SK-N-MC (cell line): Measurements from ENCODE around the gene DOCK9.

Experiments used
- DNase-seq: peaks from one replicate; pipeline ENCODE4 v3.0.0-alpha.2; 2011; ENCODE audit warnings: low read depth, low spot score
- H3K27ac ChIP-seq: fragments of 200-600 bp; sonication (generic); 2 replicates; pipeline ENCODE4 v1.5.1; 2016; ENCODE audit warnings: mixed run types
- H3K36me3 ChIP-seq: fragments of 200-600 bp; sonication (generic); 2 replicates; pipeline ENCODE4 v1.6.1; 2017; ENCODE audit warnings: antibody characterized with exemption, low read length, mixed read lengths; ENCODE audit not compliant: insufficient read depth
- H3K4me3 ChIP-seq: fragments of 200-600 bp; sonication (generic); 2 replicates; pipeline ENCODE4 v1.5.1; 2016
- H3K9ac ChIP-seq: fragments of 200-600 bp; sonication (generic); 2 replicates; pipeline ENCODE4 v1.8.0; 2017; ENCODE audit warnings: mixed run types, mixed read lengths; ENCODE audit not compliant: insufficient read length
- H3K9me3 ChIP-seq: fragments of 200-600 bp; sonication (generic); 2 replicates; pipeline ENCODE4 v1.6.1; 2017; ENCODE audit warnings: low read depth, mild to moderate bottlenecking, antibody characterized with exemption, low read length, moderate library complexity, mixed read lengths
- EZH2 ChIP-seq: fragments of 200-600 bp; sonication (generic); IDR thresholded peaks from one replicate; pipeline ENCODE4 v1.6.1; 2017; ENCODE audit warnings: antibody characterized with exemption
- FOXP2 ChIP-seq: optimal IDR thresholded peaks from 2 replicates; pipeline ENCODE3; 2011; ENCODE audit warnings: mild to moderate bottlenecking, moderate library complexity; ENCODE audit not compliant: insufficient read depth; ENCODE audit errors: extremely low read length, control extremely low read depth
- POLR2AphosphoS5 ChIP-seq: IDR thresholded peaks from 2 replicates; pipeline ENCODE4 v1.6.1; 2012; ENCODE audit warnings: mild to moderate bottlenecking, low read depth, low read length, borderline replicate concordance

DOCK9 gene

DNA sequence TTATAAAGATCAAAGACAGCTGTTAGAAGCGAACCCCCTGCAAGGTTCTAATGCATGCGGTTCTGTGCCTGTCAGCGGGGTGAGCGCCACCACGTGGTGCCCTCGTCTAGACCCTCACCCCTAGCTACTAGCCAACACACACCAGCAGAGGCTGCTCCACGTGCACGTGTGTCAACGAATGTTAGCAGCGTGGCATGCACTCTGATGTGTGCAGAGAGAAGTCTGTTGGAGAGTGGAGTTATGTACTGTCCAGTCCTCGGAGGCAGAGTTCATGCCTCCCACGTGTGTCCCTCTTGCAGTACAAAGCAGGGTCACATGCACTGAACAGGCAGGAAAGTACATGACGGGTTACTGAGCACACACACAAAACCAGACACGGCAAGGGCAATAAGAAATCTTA, 150.4 kb downstream of the DOCK9 start:
- no peak for DNase-seq
- TF ChIP-seq POLR2AphosphoS5 (no peak), EZH2 (no peak), FOXP2 (no peak)
- no peak overlapping the region for H3K27ac ChIP-seq
- H3K9me3 ChIP-seq, result peaks cover 4% of the 10 kb centered on the region; the same call in 1 of the 2 replicates
- H3K4me3 ChIP-seq, result no peak overlapping the region
- no peak overlapping the region for H3K9ac ChIP-seq
- no peaks in the 10 kb centered on the region for H3K36me3 ChIP-seq

DNA sequence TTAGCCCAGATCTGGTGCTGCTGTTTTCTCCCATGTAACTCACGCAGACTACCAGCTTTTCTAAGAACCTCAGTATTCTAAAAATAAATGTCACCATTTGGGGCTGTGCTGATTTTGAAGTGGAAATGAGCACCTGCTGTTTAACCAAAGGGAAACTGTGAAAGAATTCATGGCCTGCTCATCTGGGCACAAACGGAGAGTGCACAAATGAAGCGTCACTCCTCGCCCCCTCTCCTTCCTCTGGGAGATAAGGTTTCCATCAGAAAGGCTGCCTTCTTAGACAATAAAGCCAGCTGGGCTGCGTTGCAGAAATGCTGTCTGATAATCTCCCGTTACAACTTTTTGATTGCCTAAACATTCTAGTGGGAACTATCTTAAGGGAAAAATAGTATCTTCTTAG, 151.7 kb downstream of the DOCK9 start:
- H3K36me3 ChIP-seq, result no peaks in the 10 kb centered on the region
- no peak overlapping the region for H3K27ac ChIP-seq
- no peak overlapping the region for H3K9ac ChIP-seq
- no peak for DNase-seq
- no peak overlapping the region for H3K4me3 ChIP-seq
- H3K9me3 ChIP-seq, result peaks cover 4% of the 10 kb centered on the region; the same call in 1 of the 2 replicates
- TF ChIP-seq POLR2AphosphoS5 (no peak), FOXP2 (no peak), EZH2 (no peak)

DNA sequence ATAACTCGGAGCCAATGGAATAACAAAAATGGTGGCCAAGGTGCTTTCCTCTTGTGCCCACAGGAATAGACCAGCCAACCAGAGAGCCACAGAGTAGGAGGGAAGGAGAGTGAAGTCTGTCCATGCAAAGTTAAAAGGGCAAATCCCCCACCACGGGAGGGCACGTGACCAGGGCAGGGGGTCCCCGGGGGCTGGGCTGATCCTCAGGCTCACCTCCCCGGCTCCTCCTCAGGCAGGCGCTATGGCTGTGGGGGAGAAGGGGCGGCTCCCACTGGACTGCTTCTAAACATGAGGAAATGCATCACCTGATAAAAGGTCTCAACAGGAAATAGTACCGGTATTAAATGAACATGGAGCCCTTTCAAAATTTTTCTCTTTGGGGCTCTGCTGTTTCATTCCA, 152.2 kb downstream of the DOCK9 start:
- H3K9ac ChIP-seq, result no peak overlapping the region
- peaks cover 4% of the 10 kb centered on the region; the same call in 1 of the 2 replicates for H3K9me3 ChIP-seq
- DNase-seq, result no peak
- no peak overlapping the region for H3K27ac ChIP-seq
- TF ChIP-seq FOXP2 (no peak), POLR2AphosphoS5 (no peak), EZH2 (no peak)
- H3K36me3 ChIP-seq, result no peaks in the 10 kb centered on the region
- no peak overlapping the region for H3K4me3 ChIP-seq

DNA sequence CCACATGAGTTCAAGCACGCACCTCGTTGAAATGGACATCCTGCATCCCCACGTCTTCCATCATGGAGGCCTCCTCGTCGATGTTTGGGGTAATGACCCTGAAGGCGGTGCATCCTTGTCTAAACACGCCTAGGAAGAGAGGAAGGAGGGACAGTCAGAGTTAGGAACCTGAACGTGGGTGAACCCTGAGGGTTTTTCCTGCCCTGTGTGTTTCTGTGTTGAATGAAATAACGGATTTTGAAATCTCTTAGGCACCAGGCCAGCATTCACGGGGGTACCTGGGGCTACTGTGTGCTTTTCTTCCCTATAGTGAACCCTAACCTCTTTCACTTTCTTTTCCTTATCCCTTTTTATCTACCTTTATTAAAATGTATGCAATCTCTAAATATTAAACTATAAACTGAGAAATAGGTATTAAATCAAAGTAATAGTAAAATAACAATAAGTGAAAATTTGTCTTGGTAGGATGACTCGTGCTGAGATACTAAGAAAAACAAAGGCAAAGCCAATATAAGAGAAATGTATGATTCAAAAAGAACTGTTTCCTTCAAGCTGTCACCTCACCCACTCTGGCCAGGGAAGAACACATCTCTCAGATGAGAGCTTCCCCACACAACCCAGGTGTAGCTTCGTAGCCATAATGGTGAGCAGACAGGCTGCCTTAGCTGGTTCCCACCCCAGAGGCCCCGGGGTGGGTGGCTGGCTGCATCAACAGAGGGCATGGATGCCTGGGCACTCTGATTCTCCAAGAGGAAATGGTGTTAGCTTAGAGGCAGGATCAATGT, 153.3 kb downstream of the DOCK9 start:
- no peak for DNase-seq
- H3K27ac ChIP-seq, result peak overlapping the region; percentile 99
- H3K9ac ChIP-seq, result no peak overlapping the region
- no peak overlapping the region for H3K4me3 ChIP-seq
- TF ChIP-seq POLR2AphosphoS5, result no peak
- TF ChIP-seq EZH2, result no peak
- TF ChIP-seq FOXP2, result no peak
- H3K36me3 ChIP-seq, result no peaks in the 10 kb centered on the region
- peaks cover 4% of the 10 kb centered on the region; the same call in 1 of the 2 replicates for H3K9me3 ChIP-seq

DNA sequence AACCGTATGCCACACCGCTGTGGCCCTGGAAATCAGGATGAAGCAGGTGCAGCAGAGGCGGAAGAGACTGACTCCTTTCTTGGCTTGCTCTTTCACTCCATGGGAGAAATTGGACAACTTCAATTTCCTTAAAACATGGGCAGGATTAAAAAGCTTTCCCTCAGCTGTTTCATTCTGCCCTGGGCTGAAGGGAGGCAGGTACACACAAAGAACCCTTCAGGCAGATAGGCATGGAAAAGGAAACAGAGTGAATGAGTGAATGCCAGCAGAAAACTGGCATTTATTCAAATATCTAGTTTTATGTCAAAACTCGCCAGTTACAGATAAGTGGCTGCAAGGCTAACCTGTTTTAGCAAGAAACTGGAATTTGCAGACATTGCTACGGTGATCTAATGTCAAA, 154.4 kb downstream of the DOCK9 start:
- TF ChIP-seq FOXP2 (no peak), POLR2AphosphoS5 (no peak), EZH2 (no peak)
- no peaks in the 10 kb centered on the region for H3K36me3 ChIP-seq
- H3K9ac ChIP-seq, result no peak overlapping the region
- DNase-seq, result no peak
- peaks cover 4% of the 10 kb centered on the region; the same call in 1 of the 2 replicates for H3K9me3 ChIP-seq
- peak overlapping the region; percentile 99 for H3K27ac ChIP-seq
- no peak overlapping the region for H3K4me3 ChIP-seq

DNA sequence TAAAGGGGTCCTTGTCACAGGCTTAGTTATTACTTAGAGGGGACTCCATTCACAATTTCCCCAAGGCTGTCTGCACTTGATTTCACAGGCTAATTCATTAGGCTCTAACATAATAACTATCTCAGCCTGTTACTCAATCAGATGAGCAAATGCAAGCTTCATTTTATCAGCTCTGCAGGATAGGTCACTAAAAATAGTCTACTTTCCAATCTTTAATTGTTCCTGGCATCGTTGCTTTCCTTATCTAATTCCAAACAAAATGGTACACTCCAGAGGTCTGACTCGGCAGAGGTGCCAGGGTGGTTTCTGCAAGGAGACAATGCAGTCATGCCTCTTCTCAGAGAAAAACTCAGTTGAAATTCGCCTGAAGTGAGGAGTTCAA, 155.6 kb downstream of the DOCK9 start:
- TF ChIP-seq EZH2, result no peak
- TF ChIP-seq POLR2AphosphoS5, result no peak
- no peak for TF ChIP-seq FOXP2
- Histone ChIP-seq H3K36me3 (no peaks in the 10 kb centered on the region), H3K9me3 (no peaks in the 10 kb centered on the region), H3K4me3 (peak overlapping the region; percentile 75), H3K9ac (peak overlapping the region; percentile 46), H3K27ac (peak overlapping the region; percentile 99)
- DNase-seq, result no peak

DNA sequence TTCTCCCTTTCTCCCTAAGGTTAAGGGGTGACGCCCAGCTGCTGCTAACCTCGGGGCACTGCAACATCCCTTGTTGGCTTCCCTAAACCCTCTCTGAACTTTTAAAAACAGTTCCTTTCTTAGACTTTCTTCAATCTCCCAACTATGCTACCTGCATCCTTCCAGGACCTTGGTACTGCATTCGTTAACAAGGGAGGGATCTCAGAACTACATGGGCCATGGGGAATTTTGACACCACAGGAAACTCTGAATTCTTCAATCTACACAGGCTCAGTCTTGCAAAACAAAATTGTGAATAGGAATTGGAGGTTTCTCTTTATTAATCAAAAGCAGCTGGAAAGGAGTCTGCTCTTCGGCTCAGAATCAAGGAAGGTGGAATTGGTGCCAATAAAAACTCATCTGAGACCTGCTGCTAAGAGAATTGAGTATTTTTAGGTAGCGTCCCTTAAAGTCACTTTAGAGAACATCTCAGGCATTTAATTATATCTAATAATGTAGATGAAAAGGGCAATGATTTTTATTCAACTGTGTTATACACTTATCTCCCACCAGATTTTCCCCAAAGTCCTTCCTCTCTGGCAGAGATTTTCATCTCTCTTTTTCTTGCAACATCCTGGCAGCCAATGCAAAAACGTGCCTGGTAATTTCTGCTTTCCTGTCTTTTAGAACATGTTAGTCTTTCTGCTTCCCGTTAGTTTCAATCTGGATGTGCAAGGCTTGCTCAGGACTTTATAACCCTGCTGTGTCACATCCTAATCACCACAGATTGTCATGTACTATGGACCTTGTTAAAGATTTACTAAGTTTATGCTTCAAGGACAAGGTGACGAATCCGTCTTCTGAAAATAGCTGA, 156.3 kb downstream of the DOCK9 start:
- DNase-seq, result peak; percentile 92
- Histone ChIP-seq H3K36me3 (no peaks in the 10 kb centered on the region), H3K4me3 (peak overlapping the region; percentile 75), H3K9ac (peak overlapping the region; percentile 54), H3K9me3 (no peaks in the 10 kb centered on the region), H3K27ac (peak overlapping the region; percentile 99)
- no peak for TF ChIP-seq EZH2
- no peak for TF ChIP-seq FOXP2
- no peak; the same call in 1 of the 2 replicates for TF ChIP-seq POLR2AphosphoS5

DNA sequence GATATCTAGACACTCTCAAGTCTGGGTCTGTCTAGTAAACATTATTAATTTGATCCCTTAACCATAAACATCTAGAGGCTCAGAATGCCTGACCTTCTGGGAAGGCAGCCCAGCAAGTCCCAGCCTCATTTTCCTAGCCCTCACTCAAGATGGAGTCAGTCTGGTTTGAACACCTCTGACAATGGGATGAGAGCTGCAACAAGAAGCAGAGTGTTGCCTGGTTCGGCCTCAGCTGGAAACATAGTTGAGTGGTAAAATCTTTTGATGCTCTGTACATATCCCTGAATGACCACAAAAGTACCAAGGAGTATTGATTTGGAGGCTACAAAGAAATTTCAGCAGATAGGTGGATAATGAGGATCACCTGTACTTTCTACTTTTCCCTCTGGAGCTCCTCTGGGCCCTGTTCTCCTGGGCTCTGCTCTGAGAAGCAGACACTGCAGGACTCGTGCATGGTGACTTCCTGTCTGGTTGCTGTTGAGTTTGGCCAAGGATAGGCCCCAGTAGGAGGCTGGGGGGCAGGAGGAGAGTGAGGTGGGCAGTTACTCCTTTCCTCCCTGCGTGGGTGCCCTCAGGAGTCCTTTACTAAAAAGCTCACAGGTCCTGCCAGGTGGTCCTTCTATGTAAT, 157.0 kb downstream of the DOCK9 start:
- Histone ChIP-seq H3K9me3 (no peaks in the 10 kb centered on the region), H3K27ac (peak overlapping the region; percentile 99), H3K9ac (peak overlapping the region; percentile 54), H3K36me3 (no peaks in the 10 kb centered on the region), H3K4me3 (peak overlapping the region; percentile 75)
- DNase-seq, result no peak
- no peak for TF ChIP-seq FOXP2
- TF ChIP-seq EZH2, result no peak
- TF ChIP-seq POLR2AphosphoS5, result no peak
